Inflammatory macrophage treated with lipopolysaccharide for 1 hour (primary cell): ENCODE data around the gene TPST1.
"Not testable (repeated sequence)": the region's sequence is repeated elsewhere in the genome, so short reads cannot be mapped to it uniquely, and the experiment has no call there.

Source experiments
- DNase-seq, 2 donors: peaks; one replicate each; pipeline ENCODE4 v3.0.0-alpha.2; 2020 to 2022

Gene TPST1

DNA sequence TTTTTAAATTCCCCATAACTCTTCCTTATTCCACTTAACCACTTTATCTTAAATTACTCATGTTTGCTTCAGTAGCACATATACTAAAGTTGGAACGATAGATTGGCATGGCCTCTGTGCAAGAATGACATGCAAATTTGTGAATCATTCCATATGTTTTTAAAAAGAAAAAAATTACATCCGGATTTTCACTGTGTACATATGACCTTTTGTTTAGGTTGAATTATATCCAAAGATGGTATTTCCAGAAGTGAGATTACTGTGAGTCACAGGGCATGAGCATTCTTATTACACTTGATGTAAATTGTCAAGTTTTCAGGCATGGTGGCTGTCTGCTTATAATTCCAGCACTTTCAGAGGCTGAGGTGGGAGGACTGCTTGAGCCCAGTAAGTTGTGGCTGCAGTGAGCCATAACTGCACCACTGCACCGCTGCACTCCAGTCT lies 190.0 kb downstream of the TPST1 start:
- DNase-seq: not testable (repeated sequence)

DNA sequence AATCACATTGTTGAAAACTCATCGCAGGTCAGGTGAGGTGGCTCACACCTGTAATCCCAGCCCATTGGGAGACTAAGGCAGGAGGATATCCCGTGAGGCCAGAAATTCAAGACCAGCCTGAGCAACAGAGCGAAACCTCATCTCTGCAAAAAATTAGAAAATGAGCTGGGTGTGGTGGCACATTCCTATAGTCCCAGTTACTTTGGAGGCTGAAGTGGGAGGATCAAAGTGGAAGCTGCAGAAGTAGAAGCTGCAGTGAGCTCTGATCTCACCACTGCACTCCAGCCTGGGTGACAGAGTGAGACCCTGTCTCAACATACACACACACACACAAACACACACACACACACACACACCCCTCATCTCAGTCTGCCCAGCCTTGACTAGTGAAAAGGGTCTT lies 190.9 kb downstream of the TPST1 start:
- DNase-seq: not testable (repeated sequence)

DNA sequence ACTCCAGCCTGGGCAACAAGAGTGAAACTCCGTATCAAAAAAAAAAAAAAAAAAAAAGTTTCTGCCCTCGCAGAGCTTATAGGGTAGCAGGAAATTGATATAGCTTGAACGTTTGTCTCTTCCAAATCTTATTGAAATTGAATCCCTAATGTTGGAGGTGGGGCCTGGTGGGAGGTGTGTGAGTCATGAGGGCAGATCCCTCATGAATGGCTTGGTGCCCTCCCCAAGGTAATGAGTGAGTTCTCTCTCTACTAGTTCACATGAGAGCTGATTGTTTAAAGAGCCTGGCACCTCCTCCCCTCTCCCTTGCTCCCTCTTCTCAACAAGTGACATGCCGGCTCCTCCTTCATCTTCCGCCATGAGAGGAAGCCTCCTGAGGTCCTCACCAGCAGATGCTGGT lies 193.7 kb downstream of the TPST1 start:
- not testable (repeated sequence) for DNase-seq

DNA sequence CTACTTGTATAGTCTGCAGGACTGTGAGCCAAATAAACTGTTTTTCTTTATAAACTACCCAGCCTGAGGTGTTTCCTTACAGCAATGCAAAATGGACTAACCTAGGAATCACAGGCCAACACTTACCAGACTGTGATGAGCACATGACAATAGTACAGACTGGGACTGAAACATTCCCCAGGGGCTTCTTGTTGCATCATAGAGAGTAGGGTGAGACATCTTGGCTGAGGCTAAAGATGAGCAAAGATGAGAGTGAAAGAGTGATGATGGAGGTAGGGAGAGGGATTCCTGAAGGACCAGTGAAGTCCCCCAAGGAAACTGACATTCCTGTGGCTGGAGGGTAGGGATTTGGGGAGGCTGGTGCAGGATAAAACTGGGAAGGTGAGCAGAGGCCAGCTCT lies 194.4 kb downstream of the TPST1 start:
- DNase-seq: no peak

DNA sequence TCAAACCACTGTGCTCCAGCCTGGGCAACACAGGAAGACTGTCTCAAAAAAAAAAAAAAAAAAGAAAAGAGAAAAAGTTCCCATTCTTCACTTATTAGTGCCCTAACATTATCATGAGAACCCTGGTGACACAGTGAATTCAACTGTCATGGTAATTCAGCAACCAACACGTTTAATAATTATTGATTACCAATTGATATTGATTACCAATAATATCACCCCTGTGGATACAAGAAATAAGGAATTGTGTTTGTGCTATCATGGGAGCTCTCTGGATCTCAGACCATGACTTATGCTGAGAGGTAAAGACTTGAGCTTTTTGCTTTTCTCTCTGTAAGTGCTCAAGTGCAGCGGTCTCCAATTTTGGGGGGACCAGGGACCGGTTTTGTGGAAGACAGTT lies 195.3 kb downstream of the TPST1 start:
- no peak for DNase-seq

DNA sequence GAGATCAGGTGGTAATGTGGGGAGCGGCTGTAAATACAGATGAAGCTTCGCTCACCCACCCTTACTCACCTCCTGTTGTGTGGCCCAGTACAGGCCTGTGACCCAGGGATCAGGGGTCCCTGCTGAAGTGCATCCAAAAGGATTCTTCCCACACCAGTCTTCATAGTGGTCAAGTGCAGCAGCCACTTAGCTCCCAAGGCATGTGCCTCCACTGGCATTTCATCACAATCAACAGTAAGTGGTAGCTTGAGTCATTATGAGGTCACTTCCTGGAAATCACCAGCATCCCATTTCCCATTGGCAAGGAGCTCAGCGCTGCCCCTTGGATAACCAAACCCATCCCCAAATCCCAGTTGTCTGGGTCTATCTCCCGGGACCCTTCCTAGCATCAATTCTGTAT lies 196.0 kb downstream of the TPST1 start:
- DNase-seq: not testable (repeated sequence)

DNA sequence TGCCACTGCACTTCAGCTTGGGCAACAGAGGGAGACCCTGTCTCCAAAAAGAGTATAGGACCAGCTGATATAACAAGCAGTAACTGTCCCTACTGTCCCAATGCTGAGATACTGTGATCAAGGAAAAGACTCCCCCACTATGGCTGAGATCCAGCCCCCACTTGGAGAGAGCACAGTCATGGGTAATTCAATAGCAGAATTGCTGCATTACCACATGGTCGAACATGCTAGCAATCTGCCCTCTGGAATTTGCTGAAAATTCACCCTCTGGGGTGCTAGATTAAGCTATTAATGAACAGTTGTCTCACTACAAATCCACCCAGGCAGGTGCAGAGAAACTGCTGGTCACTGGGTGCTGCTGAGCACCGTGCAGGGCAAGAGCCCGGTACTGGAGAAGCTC lies 196.8 kb downstream of the TPST1 start:
- DNase-seq: not testable (repeated sequence)

DNA sequence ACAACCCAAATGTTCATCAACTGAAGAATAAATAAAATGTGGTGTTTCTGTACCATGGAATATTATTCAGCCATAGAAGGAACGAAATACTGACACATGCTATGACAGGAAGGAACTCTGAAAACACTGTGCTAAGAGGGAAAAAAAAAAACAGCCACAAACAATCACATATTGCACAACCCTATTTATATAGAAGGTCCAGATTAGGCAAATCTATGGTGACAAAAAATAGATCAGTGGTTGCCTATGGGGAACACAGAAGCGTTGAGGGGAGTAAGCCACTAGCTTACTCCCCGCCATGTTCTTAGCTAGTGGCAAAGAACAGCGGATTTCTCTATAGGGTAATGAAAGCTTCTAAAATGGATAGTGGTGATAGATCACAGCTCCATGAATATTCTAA lies 198.4 kb downstream of the TPST1 start:
- peak; percentile 14 to 37 for DNase-seq

DNA sequence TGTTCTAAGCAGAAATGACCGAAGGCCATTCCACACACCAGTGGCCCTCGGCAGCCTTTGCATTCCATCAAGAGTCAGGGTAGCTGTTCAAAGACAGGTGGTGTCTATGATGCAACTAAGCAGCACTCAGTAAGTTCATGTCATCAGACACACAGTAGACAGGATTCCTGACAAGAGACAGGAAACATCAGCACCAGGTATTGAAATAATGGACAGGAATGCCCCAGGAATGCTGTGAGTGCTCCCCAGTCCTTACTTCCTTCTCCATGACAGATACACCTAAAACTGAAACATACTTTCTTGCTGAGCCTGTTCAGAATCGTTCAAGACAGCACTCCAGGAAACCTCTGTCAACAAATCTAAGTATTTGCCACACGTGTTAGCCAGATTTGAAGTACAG lies 204.4 kb downstream of the TPST1 start:
- DNase-seq: no peak
